Kidney glomerular epithelial cell (primary cell): ENCODE data around the gene ZC3H12D.

Source experiments
- DNase-seq: peaks from one replicate; lab custom pipeline; 2025; lab: John Stamatoyannopoulos, UW

The ZC3H12D gene

DNA sequence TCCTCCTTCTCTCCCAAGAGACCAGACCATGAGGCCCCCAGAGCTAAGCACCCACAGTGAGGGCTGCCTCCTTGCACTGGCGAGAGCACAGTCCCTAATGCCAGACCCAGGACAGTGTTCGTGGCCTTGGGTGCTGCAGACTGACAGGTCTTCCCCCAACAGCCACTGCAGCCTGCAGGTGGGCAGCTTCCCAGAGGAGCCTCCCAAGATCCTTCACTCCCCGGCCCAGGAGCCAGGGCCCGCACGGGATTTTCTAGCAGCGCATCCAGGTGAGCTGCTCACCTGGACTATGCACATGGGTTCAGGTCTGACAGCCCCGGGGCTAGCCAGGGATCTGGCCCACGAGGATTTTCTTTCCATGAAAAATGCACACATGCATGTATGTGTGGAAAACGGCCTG is 43.1 kb downstream of the ZC3H12D start:
- no peak for DNase-seq

DNA sequence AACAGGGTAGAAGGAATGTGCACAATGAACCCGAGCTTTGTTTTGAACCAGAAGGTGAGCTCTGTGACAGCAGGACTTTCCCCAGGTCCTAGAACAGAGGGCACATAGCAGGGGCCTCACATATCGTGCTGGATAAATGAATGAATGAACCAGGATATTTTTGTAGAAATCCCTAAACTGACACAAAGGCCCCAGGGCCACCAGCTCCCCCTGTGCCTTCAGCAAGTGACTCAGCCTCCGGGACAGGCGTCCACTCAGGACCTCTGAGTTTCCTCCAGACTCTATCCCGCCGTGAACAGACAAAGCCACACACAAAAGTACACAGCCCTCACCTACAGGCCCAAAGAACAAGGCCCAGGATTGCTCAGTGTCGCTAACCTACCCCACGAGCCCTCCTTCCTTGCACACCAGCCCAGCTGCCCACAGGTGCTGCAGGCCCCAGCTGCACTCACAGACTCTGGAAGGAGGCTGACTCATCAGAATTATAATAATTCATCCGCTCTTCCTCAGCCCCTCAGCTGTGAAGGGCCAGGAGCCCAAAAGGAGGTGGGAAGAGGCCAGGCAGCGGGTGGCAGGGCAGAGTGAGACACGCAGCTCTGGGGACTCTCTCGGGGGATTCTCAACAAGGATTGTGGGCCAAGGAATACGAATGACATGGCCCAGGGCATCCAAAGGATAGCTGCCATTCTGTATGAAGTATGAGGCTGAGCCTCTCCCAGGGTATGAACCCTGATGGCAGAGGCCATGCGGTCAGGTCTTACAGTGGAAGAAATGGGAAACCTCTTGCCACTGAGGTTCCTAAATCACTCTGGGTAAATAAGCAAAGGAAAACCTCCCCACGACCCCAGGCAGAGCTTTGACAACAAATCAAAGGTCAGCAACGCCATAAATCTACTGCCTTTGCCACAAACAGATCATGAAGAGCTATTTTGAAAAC is 43.8 kb downstream of the ZC3H12D start:
- no peak for DNase-seq

DNA sequence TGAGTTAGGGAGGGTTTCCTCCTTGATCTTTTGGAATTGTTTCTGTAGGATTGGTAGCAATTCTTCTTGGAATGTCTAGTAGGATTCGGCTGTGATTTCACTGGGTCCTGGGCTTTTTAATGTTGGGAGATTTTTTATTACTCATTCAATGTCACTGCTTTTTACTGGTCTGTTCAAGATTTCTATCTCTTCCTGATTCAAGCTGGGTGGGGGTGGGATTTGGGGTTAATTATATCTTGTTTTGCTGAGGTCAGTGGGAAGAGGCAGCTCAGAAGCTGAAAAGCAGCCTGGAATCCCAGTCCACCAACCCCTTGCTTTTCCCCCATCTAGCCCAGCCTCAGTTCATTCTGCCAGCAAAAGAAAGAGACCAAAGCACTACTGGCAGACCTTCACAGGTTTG is 45.2 kb downstream of the ZC3H12D start:
- DNase-seq, result no peak

DNA sequence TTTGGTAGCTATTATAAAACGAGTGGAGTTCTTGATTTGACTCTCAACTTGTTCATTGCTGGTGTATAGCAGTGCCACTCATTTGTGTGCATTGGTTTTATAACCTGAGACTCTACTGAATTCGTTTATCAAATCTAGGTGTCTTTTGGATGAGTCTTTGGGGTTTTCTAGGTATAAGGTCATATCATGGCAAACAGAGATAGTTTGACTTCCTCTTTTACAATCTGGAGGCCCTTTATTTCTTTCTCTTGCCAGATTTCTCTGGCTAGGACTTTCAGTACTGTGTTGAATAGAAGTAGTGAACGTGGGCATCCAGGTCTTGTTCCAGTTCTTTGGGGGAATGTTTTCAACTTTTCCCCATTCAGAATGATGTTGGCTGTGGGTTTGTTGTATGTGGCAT is 46.0 kb downstream of the ZC3H12D start:
- no peak for DNase-seq

DNA sequence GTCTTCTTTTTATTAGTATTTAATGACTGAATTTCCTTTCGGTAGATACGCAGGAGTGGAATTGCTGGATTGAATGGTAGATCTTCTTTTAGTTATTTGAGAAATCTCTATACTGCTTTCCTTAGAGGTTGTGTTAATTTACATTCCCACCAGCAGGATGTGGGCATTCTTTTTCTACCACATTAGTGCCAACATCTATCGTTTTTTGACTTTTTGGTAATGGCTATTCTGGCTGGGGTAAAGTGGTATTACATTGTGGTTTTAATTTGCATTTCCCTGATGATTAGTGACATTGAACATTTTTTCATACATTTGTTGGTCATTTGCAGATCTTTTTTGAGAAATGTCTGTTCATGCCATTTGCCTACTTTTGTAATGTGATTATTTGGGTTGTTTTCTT is 47.6 kb downstream of the ZC3H12D start:
- DNase-seq, result no peak

DNA sequence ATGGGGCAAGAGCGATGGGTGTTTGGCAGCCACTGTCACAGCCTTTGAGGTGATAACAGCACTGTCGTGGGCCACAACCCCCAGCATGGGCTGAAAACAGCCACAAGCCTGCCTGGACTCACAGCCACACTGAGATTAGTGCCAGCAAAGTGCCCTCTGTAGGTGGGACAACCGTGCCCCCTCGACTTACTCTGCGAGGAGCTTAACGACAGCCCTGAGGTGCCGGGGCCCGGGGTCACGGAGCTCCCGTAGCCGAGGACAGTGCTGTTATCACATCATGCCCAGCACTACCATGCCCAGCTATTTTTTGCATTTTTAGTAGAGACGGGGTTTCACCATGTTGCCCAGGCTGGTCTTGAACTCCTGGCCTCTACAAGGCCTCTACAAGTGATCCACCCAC is 48.2 kb downstream of the ZC3H12D start:
- no peak for DNase-seq

DNA sequence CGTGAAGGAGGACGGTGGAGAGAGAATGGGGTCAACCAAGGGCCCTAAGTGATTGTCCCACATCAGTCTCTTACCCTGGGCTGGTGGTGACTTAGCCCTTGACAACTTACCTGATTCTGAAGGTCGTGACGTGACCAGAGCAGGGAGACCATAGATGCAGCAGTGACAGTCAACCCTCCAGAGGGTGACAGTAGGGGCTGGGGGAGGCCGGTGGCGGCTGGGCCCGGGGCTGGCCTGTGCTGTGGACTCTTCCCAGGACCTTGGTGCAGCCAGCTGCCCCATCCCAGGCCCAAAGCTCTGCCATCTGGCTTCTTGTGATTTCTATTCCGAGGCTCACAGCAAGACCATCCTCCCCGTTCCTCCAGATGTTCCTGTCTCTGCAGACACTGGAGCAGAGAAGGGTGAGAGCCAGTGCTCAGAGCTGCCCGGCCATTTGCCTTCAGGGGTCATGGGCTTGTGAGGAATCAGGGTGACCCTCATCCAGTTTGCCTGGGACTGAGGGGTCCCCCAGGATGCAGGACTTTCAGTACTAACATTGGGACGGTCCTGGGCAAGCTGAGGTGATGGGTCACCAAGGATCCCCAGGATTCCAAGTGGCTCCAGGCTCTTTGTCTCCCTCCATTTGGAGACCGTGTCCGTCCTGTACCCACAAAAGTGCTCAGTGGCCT is 48.8 kb downstream of the ZC3H12D start:
- no peak for DNase-seq

DNA sequence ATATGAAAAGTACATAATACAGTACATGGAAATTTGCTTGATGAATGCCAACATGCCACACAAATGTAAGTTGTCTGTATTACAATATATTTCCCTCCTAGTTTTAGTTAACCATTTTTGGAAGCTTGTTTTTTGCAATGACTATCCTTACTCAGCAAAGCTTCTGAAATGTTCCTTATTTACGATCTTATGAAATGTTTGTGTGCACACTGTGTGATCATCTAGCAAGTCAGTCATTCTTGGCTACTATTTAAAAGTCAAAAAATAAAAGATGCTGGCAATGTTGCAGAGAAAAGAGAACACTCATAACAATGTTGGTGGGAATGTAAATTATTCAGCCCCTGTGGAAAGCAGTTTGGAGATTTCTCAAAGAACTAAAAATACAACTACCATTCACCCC is 50.9 kb downstream of the ZC3H12D start:
- DNase-seq, result no peak

DNA sequence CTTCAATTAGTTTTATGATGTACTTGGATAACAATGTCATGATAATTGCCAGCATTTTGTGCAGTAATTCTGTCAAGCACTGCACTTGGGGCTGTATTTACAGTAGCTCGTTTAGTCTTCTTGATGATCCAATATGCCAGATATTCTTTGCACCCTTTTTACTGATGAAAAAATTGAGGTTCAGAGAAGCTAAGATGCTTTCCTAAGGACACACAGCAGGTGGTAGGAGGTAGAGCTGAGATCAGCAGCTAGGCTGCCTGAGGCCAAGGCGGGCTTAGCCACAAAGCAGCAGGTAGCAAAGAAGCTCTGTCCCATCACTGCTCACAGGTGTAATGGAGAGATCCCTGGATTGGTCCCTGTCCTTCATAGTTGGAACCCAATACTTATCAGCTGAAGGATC is 51.4 kb downstream of the ZC3H12D start:
- no peak for DNase-seq

DNA sequence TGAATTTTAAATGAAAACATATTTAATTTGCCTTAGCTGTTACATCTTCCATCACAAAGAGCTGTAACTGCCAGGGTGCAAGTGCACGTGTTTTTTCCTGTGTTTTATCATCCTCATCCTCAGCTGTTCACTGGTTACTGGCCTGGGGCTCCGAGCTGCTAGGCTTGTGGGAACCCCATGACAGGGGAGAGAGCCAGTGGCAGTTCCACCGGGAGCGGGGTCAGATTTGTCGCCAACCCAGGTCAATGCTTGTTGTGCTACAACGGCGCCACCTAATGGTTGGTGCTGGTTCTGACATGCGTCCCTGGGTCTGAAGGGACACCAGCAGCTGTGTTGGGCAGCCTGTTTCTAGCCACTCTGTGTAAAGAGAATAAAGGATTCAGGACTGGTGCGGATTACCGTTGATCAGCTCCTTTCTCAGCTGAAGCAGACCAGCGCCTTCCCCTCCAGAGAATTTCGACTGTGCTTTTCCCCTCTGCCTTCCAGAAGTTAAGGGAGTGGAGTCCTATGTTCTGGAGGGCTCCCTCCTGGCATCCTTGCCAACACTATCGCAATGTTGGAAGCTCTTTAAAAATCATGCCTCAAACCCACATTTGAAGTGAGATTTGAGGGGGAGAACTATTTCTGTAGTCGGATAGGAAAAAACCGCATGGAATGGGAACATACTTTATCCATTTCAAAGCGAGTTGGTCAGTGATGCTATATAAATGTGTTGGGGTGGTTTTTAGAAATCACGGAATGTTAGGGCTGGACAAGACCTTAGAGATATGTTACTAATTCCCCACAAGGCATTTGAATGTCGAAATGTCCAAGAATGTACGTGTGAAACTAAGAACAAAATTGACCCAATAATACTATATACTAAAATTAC is 52.7 kb downstream of the ZC3H12D start:
- peak; percentile 57 for DNase-seq

DNA sequence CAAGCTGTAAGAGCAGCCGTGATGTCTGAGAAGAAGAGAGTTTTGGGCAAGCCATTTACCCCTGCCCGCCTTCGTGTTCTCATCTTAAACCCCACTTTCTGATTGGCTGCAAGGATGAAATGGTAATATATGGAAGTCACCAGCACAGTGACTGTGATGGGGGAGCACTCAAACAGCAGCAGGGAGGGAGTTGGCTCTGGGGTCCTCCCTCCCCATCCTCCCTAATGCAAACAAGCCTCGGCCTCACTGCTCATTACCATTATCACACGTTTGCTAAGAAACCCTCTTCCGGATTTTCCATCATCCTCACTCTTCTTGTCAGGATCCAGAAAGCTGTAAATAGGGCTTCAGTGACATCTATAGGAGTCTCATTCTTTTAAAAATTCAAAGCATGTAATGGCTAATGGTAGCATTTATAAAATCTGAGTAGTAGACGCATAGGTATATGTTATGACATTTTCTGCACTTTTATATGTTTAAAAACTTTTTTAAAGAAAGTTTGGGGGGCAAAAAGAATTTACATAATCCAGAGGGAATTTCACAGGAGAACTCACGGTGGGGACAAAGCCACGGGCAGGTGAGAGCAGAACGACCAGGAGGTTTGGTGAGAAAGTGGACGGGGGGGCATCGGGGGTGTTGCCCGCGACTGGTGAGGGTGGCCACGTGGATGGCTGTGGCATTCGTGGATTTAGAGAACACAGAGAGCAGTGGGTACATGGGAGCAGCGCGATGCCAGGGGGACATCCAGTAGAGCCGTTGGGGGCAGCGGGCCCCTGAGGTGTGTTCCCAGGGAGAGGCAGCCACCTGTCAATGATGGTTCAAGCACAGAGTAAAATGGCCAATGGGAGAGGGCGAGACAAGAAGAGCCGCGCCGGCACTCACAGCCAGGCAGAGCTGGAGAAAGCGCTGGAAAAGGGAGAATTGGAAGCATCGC is 55.1 kb downstream of the ZC3H12D start:
- DNase-seq, result no peak

DNA sequence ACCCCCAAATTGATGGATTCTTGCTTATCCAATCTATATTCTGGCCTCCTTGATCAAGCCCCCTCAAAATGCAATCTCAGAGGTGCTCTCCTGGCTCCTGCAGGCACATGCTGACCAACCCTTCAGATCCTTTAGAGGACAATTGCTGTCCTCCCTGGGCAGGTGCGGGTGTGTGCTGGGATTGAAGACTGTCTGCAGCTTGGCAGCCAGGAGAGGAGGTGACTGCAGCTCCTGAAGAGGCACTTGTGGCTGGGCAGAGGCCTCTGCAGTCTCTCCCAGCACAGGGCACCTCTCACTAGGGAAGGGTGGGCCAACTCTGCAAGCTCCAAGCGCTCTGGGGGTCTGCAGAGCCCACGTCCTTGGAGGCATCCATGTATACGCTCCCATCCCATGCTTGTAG is 56.2 kb downstream of the ZC3H12D start:
- no peak for DNase-seq

DNA sequence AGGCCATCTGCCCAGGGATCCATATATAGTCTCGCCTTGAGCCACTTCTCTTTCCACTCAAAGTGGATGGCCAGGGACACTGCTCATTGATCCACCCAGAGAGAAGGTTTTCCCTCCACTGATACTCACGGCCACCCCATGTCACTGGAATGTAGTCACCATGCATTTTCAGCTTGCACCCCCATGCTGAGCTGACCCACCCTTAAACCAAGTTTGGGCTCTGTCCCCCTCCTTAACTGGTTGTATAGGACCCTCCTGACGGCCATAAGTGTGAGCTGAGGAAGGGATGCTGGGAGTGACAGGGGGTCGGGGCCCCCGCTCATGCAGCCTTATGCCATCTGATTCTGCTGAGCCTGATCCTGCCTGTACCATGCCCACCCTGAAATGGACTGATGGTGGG is 59.1 kb downstream of the ZC3H12D start:
- no peak for DNase-seq

DNA sequence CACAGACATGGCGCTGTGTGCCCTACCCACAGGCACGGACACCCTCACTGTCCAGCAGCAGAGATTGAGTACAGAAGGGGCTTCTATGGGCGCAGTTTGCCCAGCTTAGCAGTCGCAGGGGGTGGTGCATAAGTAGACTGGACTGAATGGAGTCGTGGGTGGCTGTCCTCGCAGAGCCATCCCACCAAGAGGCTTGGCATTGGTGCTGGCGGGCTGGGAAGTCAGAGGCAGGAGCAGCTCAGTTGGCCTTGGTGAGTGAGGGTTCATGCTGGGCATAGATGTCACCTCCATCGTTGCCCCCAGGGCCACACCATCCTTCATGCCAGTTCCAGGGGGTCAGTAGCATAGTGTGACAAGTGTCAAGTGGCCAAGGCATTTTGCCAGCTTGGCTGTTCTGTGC is 59.6 kb downstream of the ZC3H12D start:
- no peak for DNase-seq

DNA sequence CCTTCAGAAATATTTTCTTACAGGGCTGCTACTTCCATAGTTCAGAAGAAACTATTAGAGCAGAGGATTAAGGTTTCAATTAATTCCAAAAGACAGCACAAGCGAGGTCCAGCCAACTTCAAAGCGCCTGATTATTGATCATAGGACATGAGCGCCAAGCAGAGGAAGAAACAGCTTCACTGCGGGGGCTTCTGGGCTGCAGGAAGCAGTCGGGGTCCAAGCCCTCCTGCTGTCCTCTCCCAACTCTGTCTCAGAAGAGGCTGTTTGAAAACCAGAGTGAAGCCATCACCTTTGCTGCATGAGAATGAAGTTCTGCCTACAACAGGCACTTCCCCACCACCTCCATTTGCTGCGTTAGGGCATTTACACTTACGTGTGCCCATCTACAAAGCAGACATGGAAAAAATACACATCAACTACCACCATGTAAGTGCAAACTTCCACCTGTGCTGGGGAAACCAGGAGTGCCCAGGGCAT is 60.8 kb downstream of the ZC3H12D start:
- DNase-seq, result no peak

DNA sequence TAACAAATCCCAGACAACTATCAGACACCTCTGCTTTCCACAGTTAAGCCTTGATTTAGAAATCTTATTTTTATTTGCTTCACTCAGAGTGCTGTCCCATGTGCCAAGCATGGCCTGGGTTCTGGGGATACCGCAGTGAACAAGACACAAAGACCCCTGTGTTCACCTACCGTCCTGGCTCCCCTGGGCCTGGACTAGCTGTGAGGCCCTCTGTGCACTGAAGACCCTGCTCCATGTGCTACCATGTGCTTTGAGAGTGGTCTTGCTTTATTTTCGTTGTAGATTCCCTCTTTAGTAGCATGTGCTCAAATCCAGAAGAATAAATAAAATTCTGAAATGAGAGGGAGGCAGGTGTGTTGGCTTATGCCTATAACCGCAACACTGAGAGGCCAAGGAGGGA is 62.2 kb downstream of the ZC3H12D start:
- DNase-seq, result no peak

DNA sequence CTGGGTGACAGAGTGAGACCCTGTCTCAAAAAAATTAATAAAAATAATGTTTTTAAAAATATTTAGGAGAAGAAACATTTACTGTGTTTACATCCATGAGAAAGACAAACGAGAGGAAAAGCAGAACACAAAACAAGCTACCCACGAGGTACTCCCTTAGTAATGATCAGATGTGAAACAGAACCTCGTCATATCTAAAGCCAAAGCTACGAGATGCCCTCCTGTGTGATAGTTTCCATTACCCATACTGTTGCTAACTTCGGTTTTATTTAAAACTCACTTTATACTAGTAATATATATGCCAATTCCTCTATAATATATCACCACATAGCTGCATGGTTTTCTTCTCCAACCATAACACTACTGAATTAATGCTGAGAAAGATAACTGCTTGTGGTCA is 63.7 kb downstream of the ZC3H12D start:
- DNase-seq, result no peak

DNA sequence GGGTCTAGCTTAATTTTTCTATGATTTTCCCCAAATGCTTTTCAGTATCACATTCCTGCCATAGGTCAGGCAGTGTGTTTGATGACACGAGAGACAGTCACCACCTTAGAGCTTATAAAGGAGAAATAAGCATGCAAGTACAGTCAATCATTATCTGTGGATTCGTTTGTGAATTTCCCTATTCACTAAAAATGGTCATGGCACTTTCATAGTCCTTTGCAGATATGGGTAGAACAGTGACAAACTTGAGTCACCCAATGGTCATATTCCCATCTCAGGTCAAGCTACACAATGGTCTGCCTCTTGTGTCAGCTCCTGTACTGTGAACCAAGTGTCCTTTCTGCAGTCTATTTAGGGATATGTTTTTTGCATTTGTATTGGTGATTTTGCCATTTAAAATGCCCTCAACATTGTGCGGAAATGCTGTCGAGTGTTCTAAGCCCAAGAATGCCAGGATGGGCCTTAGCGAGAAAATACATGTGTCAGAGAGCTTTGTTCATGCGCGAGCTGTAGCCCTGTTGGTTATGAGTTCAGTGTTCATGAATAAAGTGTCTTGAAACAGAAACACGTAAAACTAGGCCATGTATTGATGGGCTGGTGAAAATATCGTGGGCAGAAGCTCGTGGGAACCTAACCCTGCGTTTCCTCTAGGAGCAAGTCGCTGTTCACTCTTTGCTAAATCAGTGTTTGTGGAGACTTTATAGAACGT is 65.0 kb downstream of the ZC3H12D start:
- no peak for DNase-seq

DNA sequence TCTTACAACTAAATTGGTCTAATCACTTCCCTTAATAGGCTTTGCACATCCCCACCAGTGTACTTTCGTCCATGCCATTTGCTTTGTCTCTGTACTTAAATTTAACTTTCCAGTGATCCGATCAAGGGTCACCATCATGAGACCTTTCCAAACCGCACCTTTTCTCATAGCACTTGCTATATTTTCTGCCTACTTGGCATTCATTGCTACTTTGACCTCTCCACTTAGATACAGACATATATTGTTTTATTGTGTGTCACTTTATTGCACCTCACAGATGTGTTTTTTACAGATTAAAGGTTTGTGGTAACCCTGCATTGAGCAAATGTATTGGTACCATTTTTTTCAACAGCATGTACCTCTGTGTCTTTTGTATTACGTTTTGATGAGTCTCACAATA is 70.0 kb downstream of the ZC3H12D start:
- DNase-seq, result no peak

DNA sequence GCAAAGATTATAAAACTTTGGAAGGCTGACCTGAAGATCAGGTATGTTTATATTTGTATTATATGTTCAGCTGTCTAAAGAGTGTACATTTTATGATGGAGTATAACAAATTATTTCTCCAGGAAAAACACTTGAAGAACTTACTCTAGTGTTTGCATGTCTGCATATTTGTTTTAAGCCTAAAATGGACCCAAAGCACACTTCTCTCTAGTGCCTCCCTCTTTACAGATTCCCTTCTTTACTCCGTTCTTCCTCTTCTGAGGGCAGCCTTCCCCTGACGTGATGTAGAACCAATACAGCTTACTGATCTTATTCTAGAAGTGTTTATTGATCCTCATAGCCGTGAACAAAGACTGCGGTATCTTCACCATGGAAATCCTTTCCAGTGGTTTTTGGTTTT is 70.8 kb downstream of the ZC3H12D start:
- DNase-seq, result no peak

DNA sequence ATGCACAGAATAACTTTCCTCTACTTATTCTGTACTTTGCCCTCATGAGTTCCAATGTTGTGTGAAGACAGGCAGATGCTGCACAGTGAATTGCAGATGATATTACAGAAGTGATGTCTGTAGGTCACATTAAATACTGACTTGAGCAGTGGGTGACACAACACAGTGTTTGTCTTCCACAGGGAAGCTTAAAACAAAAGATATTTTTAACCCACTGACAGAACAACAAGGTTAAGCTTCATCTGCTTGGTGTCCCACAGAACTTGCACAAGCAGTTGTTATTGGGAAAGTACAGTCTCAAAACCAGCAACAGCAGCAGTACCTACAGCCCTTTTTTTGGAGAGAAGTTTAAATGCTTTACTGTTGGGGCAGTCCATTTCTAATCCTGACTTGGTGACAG is 74.3 kb downstream of the ZC3H12D start:
- DNase-seq, result no peak
